H9 (cell line): ENCODE data around the gene LCE1C. TPM values are rescaled to one million over a fixed set of nuclear protein-coding genes. Genes with fewer than 3 reads are reported as not detected.

ENCODE experiments used
- DNase-seq: peaks from one replicate; pipeline ENCODE4 v3.0.0-alpha.2; 2017
- H2AFZ ChIP-seq: one replicate; pipeline ENCODE4 v1.6.1; 2013; ENCODE audit warnings: mild to moderate bottlenecking, low read length, control low read depth, moderate library complexity
- H2AK5ac ChIP-seq: 2 replicates; pipeline ENCODE4 v1.6.1; 2013; ENCODE audit warnings: low read length, control low read depth, mixed read lengths; ENCODE audit not compliant: insufficient read length
- H2BK120ac ChIP-seq: one replicate; pipeline ENCODE4 v1.6.1; 2013; ENCODE audit warnings: low read depth, mild to moderate bottlenecking, low read length, control low read depth, inconsistent platforms; ENCODE audit not compliant: poor library complexity, severe bottlenecking
- H2BK12ac ChIP-seq: 2 replicates; pipeline ENCODE4 v1.6.1; 2013; ENCODE audit warnings: low read length, control low read depth, mixed read lengths, low read depth; ENCODE audit not compliant: insufficient read length
- H2BK15ac ChIP-seq: 2 replicates; pipeline ENCODE4 v1.6.1; 2013; ENCODE audit warnings: low read depth, low read length, control low read depth
- H2BK20ac ChIP-seq: one replicate; pipeline ENCODE4 v1.6.1; 2013; ENCODE audit warnings: low read depth, mild to moderate bottlenecking, low read length, control low read depth, inconsistent platforms; ENCODE audit not compliant: poor library complexity, severe bottlenecking
- H2BK5ac ChIP-seq: 2 replicates; pipeline ENCODE4 v1.6.1; 2013; ENCODE audit warnings: low read length, control low read depth, mixed read lengths; ENCODE audit not compliant: insufficient read length
- H3K14ac ChIP-seq: 2 replicates; pipeline ENCODE4 v1.6.1; 2013; ENCODE audit warnings: low read length, control low read depth; ENCODE audit not compliant: insufficient read depth
- H3K18ac ChIP-seq: 2 replicates; pipeline ENCODE4 v1.6.1; 2013; ENCODE audit warnings: low read depth, mild to moderate bottlenecking, mixed read lengths, low read length, control low read depth; ENCODE audit not compliant: insufficient read length
- H3K23ac ChIP-seq: 2 replicates; pipeline ENCODE4 v1.6.1; 2013; ENCODE audit warnings: low read length, control low read depth, mixed read lengths, low read depth; ENCODE audit not compliant: insufficient read length
- H3K23me2 ChIP-seq: 2 replicates; pipeline ENCODE4 v1.6.1; 2013; ENCODE audit warnings: low read depth, mild to moderate bottlenecking, mixed read lengths, low read length, control low read depth; ENCODE audit not compliant: insufficient read length, poor library complexity, severe bottlenecking
- H3K27ac ChIP-seq: 2 replicates; pipeline ENCODE4 v1.5.1; 2013; ENCODE audit warnings: low read length, control low read depth, mixed read lengths, low read depth; ENCODE audit not compliant: insufficient read length
- H3K27me3 ChIP-seq: 2 replicates; pipeline ENCODE4 v1.6.1; 2013; ENCODE audit warnings: low read length, control low read depth, inconsistent platforms; ENCODE audit not compliant: insufficient read depth
- H3K4ac ChIP-seq: 2 replicates; pipeline ENCODE4 v1.6.1; 2013; ENCODE audit warnings: low read depth, mild to moderate bottlenecking, control low read depth, inconsistent platforms, low read length, moderate library complexity
- H3K4me1 ChIP-seq: 2 replicates; pipeline ENCODE4 v1.6.1; 2013; ENCODE audit warnings: low read length, control low read depth, inconsistent platforms; ENCODE audit not compliant: insufficient read depth
- H3K4me2 ChIP-seq: 2 replicates; pipeline ENCODE4 v1.6.1; 2013; ENCODE audit warnings: low read length, control low read depth, mixed read lengths; ENCODE audit not compliant: insufficient read length, insufficient read depth
- H3K56ac ChIP-seq: 2 replicates; pipeline ENCODE4 v1.6.1; 2013; ENCODE audit warnings: low read depth, mild to moderate bottlenecking, mixed read lengths, low read length, control low read depth; ENCODE audit not compliant: insufficient read length
- H3K79me1 ChIP-seq: 2 replicates; pipeline ENCODE4 v1.6.1; 2013; ENCODE audit warnings: low read depth, mild to moderate bottlenecking, moderate library complexity, low read length, control low read depth, inconsistent platforms; ENCODE audit not compliant: insufficient read depth, poor library complexity, severe bottlenecking
- H3K79me2 ChIP-seq: 2 replicates; pipeline ENCODE4 v1.6.1; 2013; ENCODE audit warnings: low read length, control low read depth, inconsistent platforms; ENCODE audit not compliant: insufficient read depth
- H3K9ac ChIP-seq: 2 replicates; pipeline ENCODE4 v1.6.1; 2013; ENCODE audit warnings: low read length, control low read depth, mixed read lengths; ENCODE audit not compliant: insufficient read length; ENCODE audit errors: extremely low read depth
- H3K9me3 ChIP-seq: one replicate; pipeline ENCODE4 v1.6.1; 2013; ENCODE audit warnings: low read depth, low read length, inconsistent platforms; ENCODE audit not compliant: control insufficient read depth
- H3T11ph ChIP-seq: one replicate; pipeline ENCODE4 v1.6.1; 2013; ENCODE audit warnings: mild to moderate bottlenecking, low read length, control low read depth, inconsistent platforms
- H4K20me1 ChIP-seq: one replicate; pipeline ENCODE4 v1.6.1; 2013; ENCODE audit not compliant: control insufficient read depth, insufficient read length, insufficient read depth
- H4K5ac ChIP-seq: 2 replicates; pipeline ENCODE4 v1.6.1; 2013; ENCODE audit warnings: low read depth, mild to moderate bottlenecking, mixed read lengths, low read length, control low read depth; ENCODE audit not compliant: insufficient read length
- H4K8ac ChIP-seq: replicated peaks from 2 replicates; pipeline ENCODE4 v1.6.1; 2013; ENCODE audit warnings: low read length, control low read depth, mixed read lengths, low read depth; ENCODE audit not compliant: insufficient read length
- H4K91ac ChIP-seq: 2 replicates; pipeline ENCODE4 v1.6.1; 2013; ENCODE audit warnings: low read depth, mild to moderate bottlenecking, moderate library complexity, mixed read lengths, low read length, control low read depth; ENCODE audit not compliant: insufficient read length
- H3K27ac Mint-ChIP-seq, 3 experiments: 2 replicates in 2 of 3; 3 replicates in 1 of 3; pipeline ENCODE4 v1.8.0; 2020 to 2021; ENCODE audit warnings: mixed read lengths in 3 of 3, mild to moderate bottlenecking in 1 of 3, moderate library complexity in 1 of 3
- H3K27me3 Mint-ChIP-seq: 2 replicates; pipeline ENCODE4 v1.8.0; 2021; ENCODE audit warnings: low read depth, mild to moderate bottlenecking, moderate library complexity, mixed read lengths
- H3K36me3 Mint-ChIP-seq, 3 experiments: 2 replicates in 2 of 3; 3 replicates in 1 of 3; pipeline ENCODE4 v1.8.0; 2020 to 2021; ENCODE audit warnings: low read depth in 3 of 3, mixed read lengths in 3 of 3; ENCODE audit not compliant: insufficient read depth in 1 of 3
- H3K4me1 Mint-ChIP-seq, 2 experiments: 2 replicates each; pipeline ENCODE4 v1.8.0; 2020; ENCODE audit warnings: mixed read lengths in 2 of 2
- H3K4me3 Mint-ChIP-seq, 2 experiments: 2 replicates in 1 of 2; 3 replicates in 1 of 2; pipeline ENCODE4 v1.8.0; 2020 to 2021; ENCODE audit warnings: mild to moderate bottlenecking in 2 of 2, mixed read lengths in 2 of 2, moderate library complexity in 1 of 2
- H3K9me3 Mint-ChIP-seq, 2 experiments: 2 replicates in 1 of 2; 3 replicates in 1 of 2; pipeline ENCODE4 v1.8.0; 2020; ENCODE audit warnings: mild to moderate bottlenecking in 2 of 2, mixed read lengths in 2 of 2, moderate library complexity in 1 of 2
- WGBS: extraction: QIAGEN DNeasy Blood & Tissue Kit; methylation state at CpG from one replicate; pipeline ENCODE4 v1.1.7; 2013; ENCODE audit warnings: missing lambda C conversion rate, low lambda C conversion rate, mixed read lengths; ENCODE audit not compliant: insufficient read length; ENCODE audit errors: extremely low coverage; 5-methylcytosine and 5-hydroxymethylcytosine counted together
- total RNA-seq: library from RNA; stranded (reverse); gene quantifications from 2 replicates; pipeline ENCODE4 v1.2.1, GENCODE V29; 2021
- TF ChIP-seq, protein P1 (sequence below): fragments of 200-600 bp; sonication (generic); conservative IDR thresholded peaks from 3 replicates; pipeline ENCODE4 v1.8.0; 2021; ENCODE audit warnings: antibody characterized with exemption, mild to moderate bottlenecking

LCE1C gene
- total RNA-seq, 1 experiment from 2014 or later: not detected

DNA sequence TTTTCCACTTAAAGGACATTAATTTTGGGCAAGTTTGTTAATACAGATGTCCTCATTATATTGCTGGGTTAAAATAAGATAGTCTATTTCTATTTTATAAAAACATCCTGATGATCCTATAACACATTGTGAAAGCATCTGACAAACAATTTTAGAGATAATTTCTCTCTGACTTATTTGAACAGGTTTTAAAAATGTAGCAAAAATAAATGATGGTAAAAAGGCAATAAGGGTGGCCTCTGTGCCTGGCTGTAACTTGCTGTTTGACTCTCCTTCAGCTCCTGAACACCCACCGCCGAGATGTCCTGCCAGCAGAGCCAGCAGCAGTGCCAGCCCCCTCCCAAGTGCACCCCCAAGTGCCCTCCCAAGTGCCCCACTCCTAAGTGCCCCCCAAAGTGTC lies 20.7 kb upstream of the LCE1C start, which contains the start of gene LCE1A:
Gene LCE1A (plus strand): TSS at position 301 of the 400 bp plus-strand sequence. CDS start 0 bp downstream, at position 301.
- Histone ChIP-seq H3K56ac (no peak within 1 kb of the TSS), H3K27me3 (no peaks in the 10 kb centered on the region), H3K27ac (no peak within 1 kb of the TSS), H4K20me1 (no peaks in the 10 kb centered on the region), H2BK120ac (no peak within 1 kb of the TSS), H4K5ac (no peak within 1 kb of the TSS), H3K23ac (no peak within 1 kb of the TSS), H2BK12ac (no peak within 1 kb of the TSS), H3K79me2 (no peaks in the 10 kb centered on the region), H2BK5ac (no peak within 1 kb of the TSS), H4K8ac (no peak within 1 kb of the TSS), H2AK5ac (no peak within 1 kb of the TSS), H3K4ac (no peak within 1 kb of the TSS), H3K9me3 (peaks cover 44% of the 10 kb centered on the region), H2BK20ac (no peak within 1 kb of the TSS), H3K4me1 (no peaks in the 10 kb centered on the region), H3T11ph (no peak within 1 kb of the TSS), H3K14ac (no peak within 1 kb of the TSS), H4K91ac (no peak within 1 kb of the TSS), H3K23me2 (no peaks in the 10 kb centered on the region), H3K4me2 (no peak within 1 kb of the TSS), H3K79me1 (no peaks in the 10 kb centered on the region), H2AFZ (no peak within 1 kb of the TSS), H3K18ac (no peak within 1 kb of the TSS), H3K9ac (no peak within 1 kb of the TSS), H2BK15ac (no peak within 1 kb of the TSS)
- Mint-ChIP-seq H3K36me3 (peaks cover 0 to 21% (median 3%) of the 10 kb centered on the region in 3 experiments; a peak in 5 of 7 replicates), H3K27me3 (no peaks in the 10 kb centered on the region; the same call in none of the 2 replicates), H3K9me3 (peaks cover 80 to 88% of the 10 kb centered on the region in 2 experiments), H3K4me1 (no peaks in the 10 kb centered on the region), H3K4me3 (no peak within 1 kb of the TSS), H3K27ac (no peak within 1 kb of the TSS)
- no peak for DNase-seq
- WGBS: no CpG with 5 or more reads among the region's 2 CpGs
- TF ChIP-seq, protein P1, sequence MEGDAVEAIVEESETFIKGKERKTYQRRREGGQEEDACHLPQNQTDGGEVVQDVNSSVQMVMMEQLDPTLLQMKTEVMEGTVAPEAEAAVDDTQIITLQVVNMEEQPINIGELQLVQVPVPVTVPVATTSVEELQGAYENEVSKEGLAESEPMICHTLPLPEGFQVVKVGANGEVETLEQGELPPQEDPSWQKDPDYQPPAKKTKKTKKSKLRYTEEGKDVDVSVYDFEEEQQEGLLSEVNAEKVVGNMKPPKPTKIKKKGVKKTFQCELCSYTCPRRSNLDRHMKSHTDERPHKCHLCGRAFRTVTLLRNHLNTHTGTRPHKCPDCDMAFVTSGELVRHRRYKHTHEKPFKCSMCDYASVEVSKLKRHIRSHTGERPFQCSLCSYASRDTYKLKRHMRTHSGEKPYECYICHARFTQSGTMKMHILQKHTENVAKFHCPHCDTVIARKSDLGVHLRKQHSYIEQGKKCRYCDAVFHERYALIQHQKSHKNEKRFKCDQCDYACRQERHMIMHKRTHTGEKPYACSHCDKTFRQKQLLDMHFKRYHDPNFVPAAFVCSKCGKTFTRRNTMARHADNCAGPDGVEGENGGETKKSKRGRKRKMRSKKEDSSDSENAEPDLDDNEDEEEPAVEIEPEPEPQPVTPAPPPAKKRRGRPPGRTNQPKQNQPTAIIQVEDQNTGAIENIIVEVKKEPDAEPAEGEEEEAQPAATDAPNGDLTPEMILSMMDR: no peak
